ENCODE results near the gene SH3BGRL3.

DNA sequence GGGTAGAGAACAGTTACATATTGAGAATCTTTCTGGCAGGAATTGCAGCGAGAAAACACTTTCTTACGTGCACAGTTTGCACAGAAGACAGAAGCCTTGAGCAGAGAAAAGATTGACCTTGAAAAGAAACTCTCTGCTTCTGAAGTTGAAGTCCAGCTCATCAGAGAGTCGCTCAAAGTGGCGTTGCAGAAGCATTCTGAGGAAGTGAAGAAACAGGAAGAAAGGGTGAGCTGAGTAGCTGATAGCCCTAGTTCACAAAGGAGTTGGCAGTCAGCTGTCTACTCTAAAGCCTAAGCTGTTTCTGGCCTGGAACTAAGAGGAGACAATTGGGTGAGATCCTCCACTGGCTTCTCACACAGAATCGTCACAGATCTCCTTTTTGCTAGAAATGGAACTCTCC lies 20.3 kb upstream of the SH3BGRL3 start:
- TF ChIP-seq PPARA (CRISPR knock-in tag; IDR thresholded peaks at IDR 0.05; ENCODE audit: borderline replicate concordance) (no peak), ARNTL (CRISPR knock-in tag; IDR thresholded peaks at IDR 0.05; ENCODE audit: borderline replicate concordance, low read depth) (no peak), CREB5 (CRISPR knock-in tag; IDR thresholded peaks at IDR 0.05; ENCODE audit: low read depth) (no peak), ESRRG (CRISPR knock-in tag; IDR thresholded peaks at IDR 0.05) (no peak), CSDC2 (CRISPR knock-in tag; IDR thresholded peaks at IDR 0.05) (no peak), TOX (CRISPR knock-in tag; IDR thresholded peaks at IDR 0.05; ENCODE audit: borderline replicate concordance) (no peak), ZFP3 (CRISPR knock-in tag; IDR thresholded peaks at IDR 0.05) (no peak), ISL1 (CRISPR knock-in tag; IDR thresholded peaks at IDR 0.05) (no peak), ZC3H10 (CRISPR knock-in tag; IDR thresholded peaks at IDR 0.05) (no peak), ZFP30 (CRISPR knock-in tag; IDR thresholded peaks at IDR 0.05) (no peak), TCF4 (CRISPR knock-in tag; IDR thresholded peaks at IDR 0.05; ENCODE audit: borderline replicate concordance) (no peak), CSRNP3 (CRISPR knock-in tag; IDR thresholded peaks at IDR 0.05) (no peak)
- TF ChIP-seq, protein P1, sequence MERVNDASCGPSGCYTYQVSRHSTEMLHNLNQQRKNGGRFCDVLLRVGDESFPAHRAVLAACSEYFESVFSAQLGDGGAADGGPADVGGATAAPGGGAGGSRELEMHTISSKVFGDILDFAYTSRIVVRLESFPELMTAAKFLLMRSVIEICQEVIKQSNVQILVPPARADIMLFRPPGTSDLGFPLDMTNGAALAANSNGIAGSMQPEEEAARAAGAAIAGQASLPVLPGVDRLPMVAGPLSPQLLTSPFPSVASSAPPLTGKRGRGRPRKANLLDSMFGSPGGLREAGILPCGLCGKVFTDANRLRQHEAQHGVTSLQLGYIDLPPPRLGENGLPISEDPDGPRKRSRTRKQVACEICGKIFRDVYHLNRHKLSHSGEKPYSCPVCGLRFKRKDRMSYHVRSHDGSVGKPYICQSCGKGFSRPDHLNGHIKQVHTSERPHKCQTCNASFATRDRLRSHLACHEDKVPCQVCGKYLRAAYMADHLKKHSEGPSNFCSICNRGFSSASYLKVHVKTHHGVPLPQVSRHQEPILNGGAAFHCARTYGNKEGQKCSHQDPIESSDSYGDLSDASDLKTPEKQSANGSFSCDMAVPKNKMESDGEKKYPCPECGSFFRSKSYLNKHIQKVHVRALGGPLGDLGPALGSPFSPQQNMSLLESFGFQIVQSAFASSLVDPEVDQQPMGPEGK (CRISPR knock-in tag; IDR thresholded peaks at IDR 0.05; ENCODE audit: borderline replicate concordance), result no peak
- TF ChIP-seq, protein P2, sequence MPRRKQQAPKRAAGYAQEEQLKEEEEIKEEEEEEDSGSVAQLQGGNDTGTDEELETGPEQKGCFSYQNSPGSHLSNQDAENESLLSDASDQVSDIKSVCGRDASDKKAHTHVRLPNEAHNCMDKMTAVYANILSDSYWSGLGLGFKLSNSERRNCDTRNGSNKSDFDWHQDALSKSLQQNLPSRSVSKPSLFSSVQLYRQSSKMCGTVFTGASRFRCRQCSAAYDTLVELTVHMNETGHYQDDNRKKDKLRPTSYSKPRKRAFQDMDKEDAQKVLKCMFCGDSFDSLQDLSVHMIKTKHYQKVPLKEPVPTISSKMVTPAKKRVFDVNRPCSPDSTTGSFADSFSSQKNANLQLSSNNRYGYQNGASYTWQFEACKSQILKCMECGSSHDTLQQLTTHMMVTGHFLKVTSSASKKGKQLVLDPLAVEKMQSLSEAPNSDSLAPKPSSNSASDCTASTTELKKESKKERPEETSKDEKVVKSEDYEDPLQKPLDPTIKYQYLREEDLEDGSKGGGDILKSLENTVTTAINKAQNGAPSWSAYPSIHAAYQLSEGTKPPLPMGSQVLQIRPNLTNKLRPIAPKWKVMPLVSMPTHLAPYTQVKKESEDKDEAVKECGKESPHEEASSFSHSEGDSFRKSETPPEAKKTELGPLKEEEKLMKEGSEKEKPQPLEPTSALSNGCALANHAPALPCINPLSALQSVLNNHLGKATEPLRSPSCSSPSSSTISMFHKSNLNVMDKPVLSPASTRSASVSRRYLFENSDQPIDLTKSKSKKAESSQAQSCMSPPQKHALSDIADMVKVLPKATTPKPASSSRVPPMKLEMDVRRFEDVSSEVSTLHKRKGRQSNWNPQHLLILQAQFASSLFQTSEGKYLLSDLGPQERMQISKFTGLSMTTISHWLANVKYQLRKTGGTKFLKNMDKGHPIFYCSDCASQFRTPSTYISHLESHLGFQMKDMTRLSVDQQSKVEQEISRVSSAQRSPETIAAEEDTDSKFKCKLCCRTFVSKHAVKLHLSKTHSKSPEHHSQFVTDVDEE (CRISPR knock-in tag; IDR thresholded peaks at IDR 0.05), result no peak
